ENCODE data around the gene BTNL9. TPM values are rescaled to one million over a fixed set of nuclear protein-coding genes. Genes with fewer than 3 reads are reported as not detected.

The BTNL9 gene
- total and polyA plus RNA-seq, 11 donors: 28.6 to 88.2 (median 34.9) TPM

DNA sequence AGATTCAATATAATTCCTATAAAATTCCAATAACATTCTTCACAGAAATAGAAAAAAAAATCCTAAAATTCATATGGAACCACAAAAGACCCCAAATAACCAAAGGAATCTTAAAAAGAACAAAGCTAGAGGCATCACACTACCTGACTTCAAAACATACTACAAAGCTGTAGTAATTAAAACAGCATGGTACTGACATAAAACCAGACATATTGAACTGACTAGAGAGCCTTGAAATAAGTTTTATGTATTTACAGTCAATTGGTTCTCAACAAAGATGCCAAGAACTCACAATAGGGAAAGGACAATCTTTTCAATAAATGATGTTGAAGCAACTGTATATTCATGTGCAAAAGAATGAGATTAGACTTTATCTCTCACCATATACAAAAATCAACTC, 36.9 kb downstream of the BTNL9 start:
- intact Hi-C loops (cut with DNase I): no loop called here
- H3K36me3 ChIP-seq: no peaks in the 10 kb centered on the region
- peaks cover 0 to 14% (median 4%) of the 10 kb centered on the region in 9 donors for H3K27me3 ChIP-seq
- H3K4me1 ChIP-seq: no peaks in the 10 kb centered on the region
- DNase-seq (no peak), ATAC-seq (no peak)
- peaks cover 0 to 27% (median 7%) of the 10 kb centered on the region in 12 donors for H3K9me3 ChIP-seq
- no peak overlapping the region for H3K4me3 ChIP-seq
- no peak for TF ChIP-seq POLR2A (IDR thresholded peaks at IDR 0.05)
- TF ChIP-seq, protein P1, sequence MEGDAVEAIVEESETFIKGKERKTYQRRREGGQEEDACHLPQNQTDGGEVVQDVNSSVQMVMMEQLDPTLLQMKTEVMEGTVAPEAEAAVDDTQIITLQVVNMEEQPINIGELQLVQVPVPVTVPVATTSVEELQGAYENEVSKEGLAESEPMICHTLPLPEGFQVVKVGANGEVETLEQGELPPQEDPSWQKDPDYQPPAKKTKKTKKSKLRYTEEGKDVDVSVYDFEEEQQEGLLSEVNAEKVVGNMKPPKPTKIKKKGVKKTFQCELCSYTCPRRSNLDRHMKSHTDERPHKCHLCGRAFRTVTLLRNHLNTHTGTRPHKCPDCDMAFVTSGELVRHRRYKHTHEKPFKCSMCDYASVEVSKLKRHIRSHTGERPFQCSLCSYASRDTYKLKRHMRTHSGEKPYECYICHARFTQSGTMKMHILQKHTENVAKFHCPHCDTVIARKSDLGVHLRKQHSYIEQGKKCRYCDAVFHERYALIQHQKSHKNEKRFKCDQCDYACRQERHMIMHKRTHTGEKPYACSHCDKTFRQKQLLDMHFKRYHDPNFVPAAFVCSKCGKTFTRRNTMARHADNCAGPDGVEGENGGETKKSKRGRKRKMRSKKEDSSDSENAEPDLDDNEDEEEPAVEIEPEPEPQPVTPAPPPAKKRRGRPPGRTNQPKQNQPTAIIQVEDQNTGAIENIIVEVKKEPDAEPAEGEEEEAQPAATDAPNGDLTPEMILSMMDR (IDR thresholded peaks at IDR 0.05): no peak
- H3K27ac ChIP-seq: no peak overlapping the region

DNA sequence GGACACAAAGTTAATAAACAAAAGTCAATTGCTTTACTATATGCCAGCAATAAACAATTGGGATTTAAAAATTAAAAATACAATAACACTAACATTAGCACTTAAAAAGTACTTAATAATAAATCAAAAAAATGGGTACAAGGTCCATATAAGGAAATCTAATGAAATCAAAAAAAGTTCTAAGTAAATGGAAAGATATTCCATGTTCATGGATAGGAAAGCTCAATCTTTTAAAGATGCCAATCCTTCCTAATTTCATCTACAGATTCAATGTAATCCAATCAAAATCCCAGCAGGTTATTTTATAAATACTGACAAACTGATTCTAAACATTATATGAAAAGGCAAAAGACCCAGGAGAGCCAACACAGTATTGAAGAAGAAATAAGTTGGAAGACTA, 41.9 kb downstream of the BTNL9 start:
- H3K9me3 ChIP-seq: peaks cover 0 to 17% (median 4%) of the 10 kb centered on the region in 12 donors
- no peak for DNase-seq
- H3K4me1 ChIP-seq: no peaks in the 10 kb centered on the region
- ATAC-seq: no peak
- TF ChIP-seq POLR2A (IDR thresholded peaks at IDR 0.05): no peak
- TF ChIP-seq, protein P1 (IDR thresholded peaks at IDR 0.05): no peak
- H3K27me3 ChIP-seq: peaks cover 0 to 23% (median 8%) of the 10 kb centered on the region in 9 donors
- intact Hi-C loops (cut with DNase I): no loop called here
- H3K27ac ChIP-seq: no peak overlapping the region
- H3K4me3 ChIP-seq: no peak overlapping the region
- H3K36me3 ChIP-seq: no peaks in the 10 kb centered on the region

DNA sequence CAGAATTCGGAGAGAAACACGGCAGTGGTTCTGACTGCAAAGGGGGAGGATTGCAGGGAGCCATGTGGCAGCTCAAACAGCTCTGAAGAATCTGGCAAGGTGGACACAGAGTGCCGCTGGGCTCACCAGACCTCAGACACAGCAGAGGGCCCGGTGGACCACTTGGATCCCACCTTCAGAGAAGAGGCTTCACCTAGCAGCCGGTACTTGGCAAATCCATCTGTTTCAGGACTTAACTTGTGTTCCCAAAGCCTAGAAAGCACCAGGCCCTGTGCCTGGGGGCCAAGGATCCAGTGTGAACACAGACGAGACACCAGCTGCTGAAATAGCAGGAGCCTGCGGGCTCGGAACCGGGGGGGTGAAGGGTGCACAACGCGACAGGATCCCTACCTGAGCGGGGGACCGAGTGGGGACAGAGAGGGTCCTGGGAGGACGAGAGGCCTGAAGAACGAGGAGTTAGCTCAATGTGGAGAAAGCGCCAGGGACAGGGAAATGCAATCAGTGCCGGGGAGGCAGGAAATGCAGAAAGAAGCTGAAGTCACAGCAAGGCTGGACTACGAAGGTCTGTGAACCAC, 44.6 kb downstream of the BTNL9 start:
- TF ChIP-seq POLR2A (IDR thresholded peaks at IDR 0.05): no peak
- TF ChIP-seq, protein P1 (IDR thresholded peaks at IDR 0.05): no peak
- intact Hi-C loops (cut with DNase I): no loop called here
- ATAC-seq (no peak), DNase-seq (no peak)
- Histone ChIP-seq H3K27me3 (peaks cover 0 to 23% (median 8%) of the 10 kb centered on the region in 9 donors), H3K4me1 (no peaks in the 10 kb centered on the region), H3K9me3 (peaks cover 0 to 10% (median 0%) of the 10 kb centered on the region in 12 donors), H3K4me3 (no peak overlapping the region), H3K36me3 (no peaks in the 10 kb centered on the region), H3K27ac (no peak overlapping the region)
- WGBS, 4 donors: 45 to 57% (median 49%) methylated on average over 18 of the region's 18 CpGs

DNA sequence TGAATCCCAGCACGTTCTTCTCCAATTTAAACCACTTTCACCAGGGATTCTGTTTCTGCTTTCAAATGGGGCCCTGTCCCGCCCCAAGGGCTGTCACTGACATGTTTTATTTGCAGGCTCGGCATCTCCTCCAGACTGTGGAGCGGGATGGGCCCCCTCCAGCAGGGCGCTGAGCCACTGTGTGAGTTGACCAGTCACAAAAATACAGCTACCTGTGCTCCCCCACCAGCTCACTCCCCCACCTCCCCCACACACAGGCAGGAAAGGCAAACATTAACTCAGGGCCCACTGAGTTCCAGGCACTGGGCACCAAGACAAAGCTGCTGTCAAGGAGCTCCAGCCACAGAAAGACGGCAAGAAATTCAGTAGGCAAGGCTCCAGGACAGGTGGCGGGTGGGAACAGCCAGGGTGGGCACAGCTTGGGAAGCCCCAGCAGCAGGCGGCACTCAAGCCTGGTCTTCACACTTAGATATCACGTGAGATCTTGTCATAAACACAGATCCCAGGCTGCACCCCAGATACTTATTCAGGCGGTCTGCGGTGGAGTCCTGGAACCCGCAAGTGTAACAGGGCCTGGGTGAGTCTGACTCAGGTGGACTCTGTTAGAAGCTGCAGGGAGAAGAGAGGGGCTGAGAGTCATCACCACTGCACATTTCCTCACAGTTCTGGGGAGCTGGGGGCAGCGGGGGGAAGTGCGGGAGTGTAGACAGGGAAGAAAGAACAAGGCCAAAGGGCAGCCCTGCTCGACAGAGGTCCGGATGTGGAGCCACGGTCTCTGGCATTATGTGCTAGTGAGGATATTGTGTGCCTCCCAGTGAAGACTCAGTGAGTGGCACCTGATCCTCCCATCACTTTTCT, 46.2 kb downstream of the BTNL9 start:
- DNase-seq (no peak), ATAC-seq (no peak)
- H3K9me3 ChIP-seq: peaks cover 0 to 10% (median 0%) of the 10 kb centered on the region in 12 donors
- no peak for TF ChIP-seq POLR2A (IDR thresholded peaks at IDR 0.05)
- TF ChIP-seq, protein P1 (IDR thresholded peaks at IDR 0.05): no peak
- intact Hi-C loops (cut with DNase I): no loop called here
- H3K4me3 ChIP-seq: no peak overlapping the region
- no peak overlapping the region for H3K27ac ChIP-seq
- no peaks in the 10 kb centered on the region for H3K4me1 ChIP-seq
- H3K27me3 ChIP-seq: peaks cover 0 to 17% (median 4%) of the 10 kb centered on the region in 9 donors
- WGBS, 4 donors: 66 to 80% (median 77%) methylated on average over 15 to 17 of the region's 17 CpGs
- H3K36me3 ChIP-seq: no peaks in the 10 kb centered on the region

All from heart left ventricle (tissue), 16 donors.